Stomach (tissue), 9 donors: ENCODE measurements around the gene TGFBI. TPM values are rescaled to one million over a fixed set of nuclear protein-coding genes. Genes with fewer than 3 reads are reported as not detected.
"Not testable (repeated sequence)": the region's sequence is repeated elsewhere in the genome, so short reads cannot be mapped to it uniquely, and the experiment has no call there.

ENCODE experiments used
- DNase-seq, 2 donors: peaks; one replicate each; pipeline versions ENCODE4 v3.0.0 to v3.0.0-alpha.2; 2013 to 2019
- H3K27ac ChIP-seq, 5 donors: fragments of 200-600 bp in 4 of 5; sonication (generic) in 4 of 5; one replicate each; pipeline ENCODE4 v1.5.1; 2013 to 2019; ENCODE audit warnings: mild to moderate bottlenecking in 1 of 5, moderate library complexity in 1 of 5
- H3K27me3 ChIP-seq, 3 donors: fragments of 200-600 bp; sonication (generic); one replicate each; pipeline ENCODE4 v1.5.1; 2017 to 2019; ENCODE audit warnings: mixed run types in 1 of 3
- H3K36me3 ChIP-seq, 4 donors: fragments of 200-600 bp; sonication (generic); 1 replicate in 3 of 4; 2 replicates in 1 of 4; pipeline ENCODE4 v1.5.1; 2016 to 2019
- H3K4me1 ChIP-seq, 4 donors: fragments of 200-600 bp; sonication (generic); one replicate each; pipeline ENCODE4 v1.5.1; 2016 to 2019
- H3K4me3 ChIP-seq, 4 donors: fragments of 200-600 bp; sonication (generic) in 3 of 4; one replicate each; pipeline ENCODE4 v1.5.1; 2016 to 2019; ENCODE audit warnings: mild to moderate bottlenecking in 1 of 4
- H3K9me3 ChIP-seq, 4 donors: fragments of 200-600 bp; sonication (generic); one replicate each; pipeline ENCODE4 v1.5.1; 2016 to 2019
- CTCF ChIP-seq, 7 experiments: fragments of 450-650 bp in 4 of 7; fragments of 200-600 bp in 3 of 7; sonication (generic) in 3 of 7; IDR thresholded peaks; one replicate each; pipeline ENCODE4 v1.5.1; 2016 to 2019; ENCODE audit warnings: antibody characterized with exemption in 7 of 7, control low read depth in 2 of 7, mild to moderate bottlenecking in 1 of 7
- EP300 ChIP-seq: sonication (generic); formaldehyde crosslinking; IDR thresholded peaks from one replicate; pipeline ENCODE4 v1.6.1; 2017; ENCODE audit warnings: antibody characterized with exemption
- POLR2A ChIP-seq, 4 donors: fragments of 450-650 bp; IDR thresholded peaks; one replicate each; pipeline ENCODE4 v1.6.1; 2016; ENCODE audit warnings: antibody characterized with exemption in 4 of 4, control low read depth in 2 of 4, mild to moderate bottlenecking in 1 of 4, moderate library complexity in 1 of 4
- POLR2AphosphoS5 ChIP-seq, 3 donors: sonication (generic); formaldehyde crosslinking; IDR thresholded peaks; one replicate each; pipeline ENCODE4 v1.6.1; 2016; ENCODE audit warnings: antibody characterized with exemption in 3 of 3
- WGBS, 5 donors: extraction: QIAGEN DNeasy Blood & Tissue Kit in 3 of 5; methylation state at CpG; one replicate each; pipeline versions ENCODE4 v1.1.5 to v1.1.7; 2013 to 2018; 5-methylcytosine and 5-hydroxymethylcytosine counted together
- intact Hi-C: fragments of 100-400 bp; cut with DNase I; formaldehyde crosslinking; loops from one replicate; pipeline ENCODE4 v1.15.1; 2023; ENCODE audit warnings: low total_unique reads
- polyA plus RNA-seq, 3 donors: library from polyadenylated mRNA; stranded (reverse); fragments of 200-250 nt; gene quantifications; one replicate each; pipeline ENCODE4 v1.2.3, GENCODE V29; 2013
- total RNA-seq, 5 donors: library from RNA; depleted of rRNA; stranded (reverse); fragments of >200 nt; gene quantifications; one replicate each; pipeline versions ENCODE4 v1.1.0 to v1.2.3, GENCODE V29; 2014 to 2016
- donor health status: healthy with polysubstance abuse.
- donor health status: Bipolar disorder and iron deficiency.
- donor health status: healthy.

The TGFBI gene
- total and polyA plus RNA-seq, 8 donors, result 24.5 to 180 (median 62.2) TPM

- H3K4me1 ChIP-seq, result peaks cover 0 to 19% (median 4%) of the 10 kb centered on the region in 4 donors
- 92 to 96% (median 94%) methylated on average over 5 to 8 of the region's 8 CpGs for WGBS, 5 donors
- H3K36me3 ChIP-seq, result peaks cover 0 to 41% (median 16%) of the 10 kb centered on the region in 4 donors
- H3K27ac ChIP-seq, result no peak overlapping the region
- intact Hi-C loops, result no loop called here
- no peaks in the 10 kb centered on the region for H3K27me3 ChIP-seq
- TF ChIP-seq CTCF (IDR thresholded peaks at IDR 0.05) (no peak), EP300 (no peak), POLR2A (IDR thresholded peaks at IDR 0.05) (no peak), POLR2AphosphoS5 (IDR thresholded peaks at IDR 0.05) (no peak)
- H3K4me3 ChIP-seq, result no peak overlapping the region
- no peak for DNase-seq
- no peaks in the 10 kb centered on the region for H3K9me3 ChIP-seq
These were observed 15.3 kb downstream of the TGFBI start for GRCh38 chr5:136043968-136044610.

- intact Hi-C loops, DNase-seq: not testable (repeated sequence)
- 82 to 96% (median 91%) methylated on average over 8 of the region's 8 CpGs for WGBS, 5 donors
These were observed 16.2 kb downstream of the TGFBI start for GRCh38 chr5:136045026-136045425.

GRCh38 chr5:136046246-136046645 lies 17.5 kb downstream of the TGFBI start:
- peaks cover 0 to 55% (median 20%) of the 10 kb centered on the region in 4 donors for H3K36me3 ChIP-seq
- intact Hi-C loops, result no loop called here
- no peak overlapping the region for H3K27ac ChIP-seq
- peaks cover 0 to 7% (median under 1%) of the 10 kb centered on the region in 4 donors for H3K4me1 ChIP-seq
- H3K4me3 ChIP-seq, result no peak overlapping the region
- DNase-seq, result no peak
- WGBS, 5 donors, result 79 to 91% (median 88%) methylated on average over 10 to 12 of the region's 12 CpGs
- no peaks in the 10 kb centered on the region for H3K9me3 ChIP-seq
- no peaks in the 10 kb centered on the region for H3K27me3 ChIP-seq
- no peak for TF ChIP-seq CTCF (IDR thresholded peaks at IDR 0.05)
- no peak for TF ChIP-seq POLR2AphosphoS5 (IDR thresholded peaks at IDR 0.05)
- TF ChIP-seq POLR2A (IDR thresholded peaks at IDR 0.05), result no peak
- no peak for TF ChIP-seq EP300

More at GRCh38 chr5:136045026-136045425, 16.2 kb downstream of the TGFBI start:
- H3K4me3 ChIP-seq, H3K9me3 ChIP-seq, H3K27me3 ChIP-seq, H3K27ac ChIP-seq: not testable (repeated sequence)
- Histone ChIP-seq H3K4me1 (peaks cover 0 to 19% (median 4%) of the 10 kb centered on the region in 4 donors), H3K36me3 (peaks cover 0 to 49% (median 20%) of the 10 kb centered on the region in 4 donors)

- 79 to 94% (median 86%) methylated on average over 8 of the region's 8 CpGs for WGBS, 5 donors
- H3K9me3 ChIP-seq, result no peaks in the 10 kb centered on the region
These were observed 19.1 kb downstream of the TGFBI start for GRCh38 chr5:136047858-136048257.

More at GRCh38 chr5:136047858-136048257, 19.1 kb downstream of the TGFBI start:
- Histone ChIP-seq H3K4me1 (peaks cover 0 to 2% (median 0%) of the 10 kb centered on the region in 4 donors), H3K27me3 (no peaks in the 10 kb centered on the region), H3K4me3 (no peak overlapping the region), H3K36me3 (peaks cover 0 to 55% (median 20%) of the 10 kb centered on the region in 4 donors), H3K27ac (no peak overlapping the region)
- no peak for DNase-seq
- TF ChIP-seq POLR2AphosphoS5 (IDR thresholded peaks at IDR 0.05) (no peak), EP300 (no peak), POLR2A (IDR thresholded peaks at IDR 0.05) (no peak), CTCF (IDR thresholded peaks at IDR 0.05) (no peak)
- intact Hi-C loops, result no loop called here
